Peyer's patch (tissue), 4 donors: ENCODE data around the gene PM20D1. TPM values are rescaled to one million over a fixed set of nuclear protein-coding genes. Genes with fewer than 3 reads are reported as not detected.
"Not testable (repeated sequence)": the region's sequence is repeated elsewhere in the genome, so short reads cannot be mapped to it uniquely, and the experiment has no call there.

ENCODE experiments used
- DNase-seq, 3 donors: peaks; one replicate each; pipeline ENCODE4 v3.0.0-alpha.2; 2017 to 2019
- H3K27ac ChIP-seq, 4 donors: fragments of 200-600 bp; sonication (generic); one replicate each; pipeline ENCODE4 v1.5.1; 2016 to 2019
- H3K27me3 ChIP-seq, 2 donors: fragments of 200-600 bp; sonication (generic); one replicate each; pipeline ENCODE4 v1.5.1; 2019
- H3K36me3 ChIP-seq, 3 donors: fragments of 200-600 bp; sonication (generic); one replicate each; pipeline ENCODE4 v1.5.1; 2016 to 2019
- H3K4me1 ChIP-seq, 4 donors: fragments of 200-600 bp; sonication (generic); one replicate each; pipeline ENCODE4 v1.5.1; 2016 to 2019
- H3K4me3 ChIP-seq, 4 donors: fragments of 200-600 bp; sonication (generic); 1 replicate in 3 of 4; 2 replicates in 1 of 4; pipeline ENCODE4 v1.5.1; 2016 to 2019; ENCODE audit warnings: mild to moderate bottlenecking in 1 of 4
- H3K9me3 ChIP-seq, 4 donors: fragments of 200-600 bp; sonication (generic); one replicate each; pipeline ENCODE4 v1.5.1; 2016 to 2019; ENCODE audit warnings: mild to moderate bottlenecking in 1 of 4
- POLR2A ChIP-seq, 2 donors: fragments of 450-650 bp; IDR thresholded peaks; one replicate each; pipeline ENCODE4 v1.5.1; 2017; ENCODE audit warnings: antibody characterized with exemption in 2 of 2, mild to moderate bottlenecking in 2 of 2, moderate library complexity in 2 of 2
- total RNA-seq, 4 donors: library from RNA; depleted of rRNA; stranded (reverse); fragments of >200 nt; gene quantifications; one replicate each; pipeline ENCODE4 v1.1.0, GENCODE V29; 2016
- TF ChIP-seq, protein P1 (sequence below), 6 experiments: fragments of 450-650 bp in 4 of 6; fragments of 200-600 bp in 2 of 6; sonication (generic) in 1 of 6; IDR thresholded peaks; one replicate each; pipeline ENCODE4 v1.5.1; 2017 to 2019; ENCODE audit warnings: antibody characterized with exemption in 6 of 6, mild to moderate bottlenecking in 3 of 6, moderate library complexity in 1 of 6

The PM20D1 gene
- total RNA-seq, 4 donors from 2014 or later = not detected

DNA sequence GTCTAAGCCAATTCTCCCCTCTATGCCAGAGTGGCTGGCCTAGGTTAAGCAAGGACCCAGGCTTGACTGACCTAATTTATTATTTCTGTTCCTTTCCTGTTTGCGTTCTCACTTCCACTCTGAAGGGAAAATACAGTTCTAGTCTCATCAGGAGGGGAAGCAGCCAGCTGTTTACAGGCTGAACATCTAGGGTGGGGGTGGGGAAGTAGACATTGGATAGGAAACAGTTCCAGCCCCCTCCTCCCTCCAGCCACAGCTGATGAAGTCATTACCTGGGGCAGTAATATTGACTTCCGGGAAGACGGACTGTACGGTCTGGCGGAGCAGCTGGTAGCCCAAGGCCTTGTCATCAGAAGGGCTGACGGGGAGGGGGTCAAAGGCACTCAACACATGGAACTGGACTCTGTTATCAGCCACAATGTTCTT is 17.6 kb downstream of the PM20D1 start:
- Histone ChIP-seq H3K9me3 (no peaks in the 10 kb centered on the region), H3K27me3 (no peaks in the 10 kb centered on the region), H3K27ac (no peak overlapping the region), H3K4me1 (no peaks in the 10 kb centered on the region), H3K36me3 (no peaks in the 10 kb centered on the region), H3K4me3 (no peak overlapping the region)
- DNase-seq = no peak
- no peak for TF ChIP-seq POLR2A (IDR thresholded peaks at IDR 0.05)
- TF ChIP-seq, protein P1, sequence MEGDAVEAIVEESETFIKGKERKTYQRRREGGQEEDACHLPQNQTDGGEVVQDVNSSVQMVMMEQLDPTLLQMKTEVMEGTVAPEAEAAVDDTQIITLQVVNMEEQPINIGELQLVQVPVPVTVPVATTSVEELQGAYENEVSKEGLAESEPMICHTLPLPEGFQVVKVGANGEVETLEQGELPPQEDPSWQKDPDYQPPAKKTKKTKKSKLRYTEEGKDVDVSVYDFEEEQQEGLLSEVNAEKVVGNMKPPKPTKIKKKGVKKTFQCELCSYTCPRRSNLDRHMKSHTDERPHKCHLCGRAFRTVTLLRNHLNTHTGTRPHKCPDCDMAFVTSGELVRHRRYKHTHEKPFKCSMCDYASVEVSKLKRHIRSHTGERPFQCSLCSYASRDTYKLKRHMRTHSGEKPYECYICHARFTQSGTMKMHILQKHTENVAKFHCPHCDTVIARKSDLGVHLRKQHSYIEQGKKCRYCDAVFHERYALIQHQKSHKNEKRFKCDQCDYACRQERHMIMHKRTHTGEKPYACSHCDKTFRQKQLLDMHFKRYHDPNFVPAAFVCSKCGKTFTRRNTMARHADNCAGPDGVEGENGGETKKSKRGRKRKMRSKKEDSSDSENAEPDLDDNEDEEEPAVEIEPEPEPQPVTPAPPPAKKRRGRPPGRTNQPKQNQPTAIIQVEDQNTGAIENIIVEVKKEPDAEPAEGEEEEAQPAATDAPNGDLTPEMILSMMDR (IDR thresholded peaks at IDR 0.05) = no peak

DNA sequence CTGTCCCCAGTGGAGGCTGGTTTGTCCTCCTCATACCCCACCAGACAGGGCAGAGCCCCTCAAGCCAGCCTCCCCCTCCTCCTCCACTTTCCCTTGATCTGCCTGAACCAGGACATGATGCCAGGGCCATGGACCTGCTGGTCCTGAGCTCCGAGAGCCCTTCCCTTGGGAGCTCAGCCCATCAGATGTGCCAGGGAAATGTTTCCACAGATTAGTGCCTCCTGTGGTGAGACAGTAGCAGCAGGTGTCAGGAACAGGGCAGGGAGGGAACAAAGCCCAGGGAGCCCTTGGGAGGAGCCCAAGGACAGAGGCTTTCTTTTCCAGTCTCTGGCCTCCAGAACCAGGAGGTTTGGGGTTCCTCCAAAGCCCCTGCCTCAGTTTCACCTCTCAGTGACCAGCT is 22.3 kb downstream of the PM20D1 start:
- TF ChIP-seq, protein P1 (IDR thresholded peaks at IDR 0.05) = no peak
- TF ChIP-seq POLR2A (IDR thresholded peaks at IDR 0.05) = no peak
- no peaks in the 10 kb centered on the region for H3K27me3 ChIP-seq
- DNase-seq = no peak
- no peaks in the 10 kb centered on the region for H3K36me3 ChIP-seq
- H3K27ac ChIP-seq = no peak overlapping the region
- H3K4me3 ChIP-seq = no peak overlapping the region
- no peaks in the 10 kb centered on the region for H3K9me3 ChIP-seq
- no peaks in the 10 kb centered on the region for H3K4me1 ChIP-seq

DNA sequence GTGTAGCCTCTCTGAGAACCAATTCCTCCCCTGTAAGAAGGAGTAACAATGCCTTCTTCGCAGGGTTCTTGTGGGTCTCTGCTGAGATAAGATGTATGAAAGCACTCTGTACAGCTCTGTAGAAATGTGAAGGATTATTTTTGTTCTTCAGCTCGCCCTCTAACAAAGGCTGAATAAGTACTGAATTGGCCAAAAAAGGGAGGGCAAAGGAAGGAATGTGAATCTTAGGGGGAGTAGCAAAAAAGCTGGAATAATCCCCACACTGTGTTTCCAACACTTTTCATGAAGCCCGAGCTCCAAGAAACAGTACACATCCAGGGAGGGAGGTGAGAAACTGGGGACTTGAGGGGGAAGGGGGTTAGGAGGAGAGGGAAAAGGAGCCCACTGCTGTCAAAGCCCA is 22.9 kb downstream of the PM20D1 start:
- H3K36me3 ChIP-seq = no peaks in the 10 kb centered on the region
- no peak for DNase-seq
- no peaks in the 10 kb centered on the region for H3K4me1 ChIP-seq
- H3K9me3 ChIP-seq = no peaks in the 10 kb centered on the region
- no peak overlapping the region for H3K4me3 ChIP-seq
- TF ChIP-seq POLR2A (IDR thresholded peaks at IDR 0.05) = no peak
- TF ChIP-seq, protein P1 (IDR thresholded peaks at IDR 0.05) = no peak
- H3K27me3 ChIP-seq = no peaks in the 10 kb centered on the region
- H3K27ac ChIP-seq = no peak overlapping the region

DNA sequence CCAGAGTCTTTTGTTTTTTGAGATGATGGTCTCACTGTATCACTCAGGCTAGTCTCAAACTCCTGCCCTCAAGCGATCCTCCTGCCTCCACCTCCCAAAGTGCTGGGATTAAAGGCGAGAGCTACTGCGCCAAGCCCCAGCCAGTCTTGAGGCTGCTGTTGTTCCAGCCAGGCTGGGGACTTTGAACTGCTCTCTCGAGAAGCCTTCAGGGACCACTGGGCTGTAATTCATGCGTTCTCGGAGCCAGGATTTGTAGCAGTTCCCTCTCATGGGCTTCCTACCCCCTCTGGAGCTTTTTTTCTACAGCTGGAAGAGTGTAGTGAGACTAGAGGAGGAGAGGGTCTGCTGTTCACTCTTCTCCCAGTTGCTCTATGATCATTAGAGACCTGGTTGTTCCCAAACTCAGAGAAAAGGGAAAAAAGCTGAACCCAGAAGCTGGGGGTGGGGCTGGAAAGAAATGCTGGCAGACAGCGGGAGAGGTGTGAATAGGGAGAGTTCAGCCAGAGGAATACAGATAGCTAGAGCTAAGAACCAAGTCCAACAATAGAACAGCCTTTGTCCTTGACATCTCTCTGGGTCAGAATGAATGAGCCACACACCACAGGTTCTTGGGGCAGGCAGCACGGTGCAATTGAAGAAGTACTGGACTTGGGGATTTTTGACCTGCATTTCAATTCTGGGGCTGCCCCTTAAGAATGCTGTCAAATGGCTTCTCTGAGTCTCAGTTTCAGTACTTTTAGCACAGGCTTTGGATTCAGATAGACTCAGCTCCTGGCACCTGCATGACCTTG is 23.7 kb downstream of the PM20D1 start:
- H3K4me1 ChIP-seq = no peaks in the 10 kb centered on the region
- H3K27me3 ChIP-seq = no peaks in the 10 kb centered on the region
- TF ChIP-seq POLR2A (IDR thresholded peaks at IDR 0.05) = no peak
- TF ChIP-seq, protein P1 (IDR thresholded peaks at IDR 0.05) = no peak
- no peak for DNase-seq
- no peak overlapping the region for H3K27ac ChIP-seq
- H3K4me3 ChIP-seq = no peak overlapping the region
- H3K36me3 ChIP-seq = no peaks in the 10 kb centered on the region
- no peaks in the 10 kb centered on the region for H3K9me3 ChIP-seq

DNA sequence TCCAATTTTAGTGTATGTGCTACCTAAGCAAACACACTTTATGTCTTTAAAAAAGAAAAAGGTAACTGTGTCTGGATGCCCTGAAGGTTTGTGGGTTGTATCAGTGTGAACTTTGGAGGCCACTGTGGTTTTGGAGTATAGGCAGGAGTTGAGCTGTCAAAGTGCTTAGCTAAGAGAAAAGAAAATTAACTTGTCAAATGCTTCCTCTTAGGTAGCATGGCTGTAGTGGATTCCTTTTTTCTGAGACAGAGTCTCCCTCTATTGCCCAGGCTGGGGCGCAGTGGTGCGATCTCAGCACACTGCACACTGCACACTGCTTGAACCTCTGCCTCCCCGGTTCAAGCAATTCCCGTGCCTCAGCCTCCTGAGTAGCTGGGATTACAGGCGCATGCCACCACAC is 25.8 kb downstream of the PM20D1 start:
- no peak overlapping the region for H3K4me3 ChIP-seq
- H3K27ac ChIP-seq = no peak overlapping the region
- no peaks in the 10 kb centered on the region for H3K36me3 ChIP-seq
- no peaks in the 10 kb centered on the region for H3K9me3 ChIP-seq
- no peaks in the 10 kb centered on the region for H3K4me1 ChIP-seq
- TF ChIP-seq, protein P1 (IDR thresholded peaks at IDR 0.05) = no peak
- no peak for TF ChIP-seq POLR2A (IDR thresholded peaks at IDR 0.05)
- no peak for DNase-seq
- H3K27me3 ChIP-seq = no peaks in the 10 kb centered on the region

DNA sequence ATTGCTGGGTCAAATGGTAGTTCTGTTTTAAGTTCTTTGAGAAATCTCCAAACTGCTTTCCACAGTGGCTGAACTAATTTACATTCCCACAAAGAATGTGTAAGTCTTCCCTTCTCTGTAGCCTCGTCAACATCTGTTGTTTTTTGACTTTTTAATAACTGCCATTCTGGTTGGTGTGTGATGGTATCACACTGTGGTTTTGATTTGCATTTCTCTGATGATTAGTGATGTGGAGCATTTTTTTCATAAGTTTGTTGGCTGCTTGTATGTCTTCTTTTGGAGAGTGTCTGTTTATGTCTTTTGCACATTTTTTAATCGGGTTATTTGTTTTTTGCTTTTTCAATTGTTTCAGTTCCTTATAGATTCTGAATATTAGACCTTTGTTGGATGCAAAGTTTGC is 26.7 kb downstream of the PM20D1 start:
- H3K36me3 ChIP-seq, DNase-seq, H3K27me3 ChIP-seq, H3K27ac ChIP-seq, H3K9me3 ChIP-seq, H3K4me1 ChIP-seq, H3K4me3 ChIP-seq: not testable (repeated sequence)
